Gastrocnemius medialis (tissue), 4 donors: ENCODE data around the gene LMBR1.

ENCODE experiments used
- CTCF ChIP-seq, 5 experiments: fragments of 450-650 bp in 3 of 5; fragments of 200-600 bp in 2 of 5; sonication (generic) in 2 of 5; IDR thresholded peaks in 4 of 5; conservative IDR thresholded peaks in 1 of 5; 1 replicate in 4 of 5; 2 replicates in 1 of 5; pipeline ENCODE4 v1.5.1; 2016 to 2019; ENCODE audit warnings: antibody characterized with exemption in 5 of 5, mild to moderate bottlenecking in 3 of 5, moderate library complexity in 3 of 5
- POLR2A ChIP-seq, 2 donors: fragments of 450-650 bp; IDR thresholded peaks; one replicate each; pipeline ENCODE4 v1.6.1; 2017; ENCODE audit warnings: antibody characterized with exemption in 2 of 2, mild to moderate bottlenecking in 2 of 2, moderate library complexity in 2 of 2

GRCh38 chr7:156661637-156662036, 231.3 kb downstream of the LMBR1 start:
- no peak for TF ChIP-seq CTCF (IDR thresholded peaks at IDR 0.05 in 4 of 5, conservative IDR thresholded peaks at IDR 0.05 in 1 of 5)
- no peak for TF ChIP-seq POLR2A (IDR thresholded peaks at IDR 0.05)
